Measurements from ENCODE around the gene PPA1.
A peak's percentile ranks its signal among the peaks of the same experiment; 100 is the strongest.
"Not testable (repeated sequence)": the region's sequence is repeated elsewhere in the genome, so short reads cannot be mapped to it uniquely, and the experiment has no call there.

PPA1 gene

GRCh38 chr10:70162151-70162891, 70.9 kb downstream of the PPA1 start:
- no peak for DNase-seq (ENCODE audit: low read depth in 2 of 2)
- H3K4me3 ChIP-seq (replicated peaks in 1 of 2; ENCODE audit: low read depth in 2 of 2, low read length in 2 of 2), result no peak overlapping the region
- TF ChIP-seq CTCF (IDR thresholded peaks at IDR 0.05; ENCODE audit: low read depth, low read length), result no peak

GRCh38 chr10:70160798-70161197, 72.4 kb downstream of the PPA1 start:
- TF ChIP-seq CTCF (IDR thresholded peaks at IDR 0.05; ENCODE audit: low read depth, low read length), result no peak
- H3K4me3 ChIP-seq (replicated peaks in 1 of 2; ENCODE audit: low read depth in 2 of 2, low read length in 2 of 2), result no peak overlapping the region
- DNase-seq (ENCODE audit: low read depth in 2 of 2), result no peak

GRCh38 chr10:70159366-70159765, 73.9 kb downstream of the PPA1 start:
- not testable (repeated sequence) for H3K4me3 ChIP-seq (replicated peaks in 1 of 2; ENCODE audit: low read depth in 2 of 2, low read length in 2 of 2); DNase-seq (ENCODE audit: low read depth in 2 of 2)

- peak in 1 of 2 donors; percentile 67 for DNase-seq (ENCODE audit: low read depth in 2 of 2)
- TF ChIP-seq CTCF (IDR thresholded peaks at IDR 0.05; ENCODE audit: low read depth, low read length), result no peak
- H3K4me3 ChIP-seq (replicated peaks in 1 of 2; ENCODE audit: low read depth in 2 of 2, low read length in 2 of 2), result no peak overlapping the region
Observed at GRCh38 chr10:70158113-70158512, 75.1 kb downstream of the PPA1 start.

- TF ChIP-seq CTCF (IDR thresholded peaks at IDR 0.05; ENCODE audit: low read depth, low read length), result no peak
- no peak overlapping the region for H3K4me3 ChIP-seq (replicated peaks in 1 of 2; ENCODE audit: low read depth in 2 of 2, low read length in 2 of 2)
- DNase-seq (ENCODE audit: low read depth in 2 of 2), result no peak
Observed at GRCh38 chr10:70155255-70155838, 77.9 kb downstream of the PPA1 start.

All from cardiac fibroblast (primary cell).